ENCODE measurements around the gene RXFP4.

The RXFP4 gene

DNA sequence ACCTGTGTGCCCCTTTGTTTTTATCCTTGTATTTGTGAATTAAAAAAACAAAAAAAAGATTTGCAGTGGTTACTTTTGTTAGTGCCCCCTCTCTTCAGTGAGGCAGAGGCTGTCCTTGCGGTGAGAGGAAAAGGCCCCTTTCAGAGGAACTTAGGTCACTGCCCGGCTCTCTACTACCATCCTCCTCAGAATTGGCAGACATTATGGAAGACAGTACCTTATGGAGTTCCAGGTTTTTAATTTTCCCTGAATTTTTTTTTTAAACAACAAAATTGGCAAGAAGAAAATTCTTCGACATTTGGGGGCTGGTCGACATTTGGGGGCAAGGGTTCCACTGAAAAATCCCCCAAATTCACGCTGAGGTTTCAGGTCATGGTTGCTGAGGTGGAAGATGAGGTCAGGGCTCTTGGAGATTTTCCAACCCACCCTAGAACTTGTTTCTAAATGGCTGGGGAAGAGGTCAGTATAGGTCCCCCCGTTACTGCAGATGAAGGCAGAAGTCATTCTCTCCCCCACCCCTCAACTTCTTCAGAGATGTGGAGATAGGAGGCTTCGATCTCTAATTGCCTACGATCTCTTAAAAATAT, 5.3 kb downstream of the RXFP4 start:
- TF ChIP-seq CTCF (IDR thresholded peaks at IDR 0.05; ENCODE audit: low read depth, low read length), result no peak
- DNase-seq (ENCODE audit: low read depth in 2 of 2), result no peak
- no peak overlapping the region for H3K4me3 ChIP-seq (replicated peaks in 1 of 2; ENCODE audit: low read depth in 2 of 2, low read length in 2 of 2)

- H3K4me3 ChIP-seq (replicated peaks in 1 of 2; ENCODE audit: low read depth in 2 of 2, low read length in 2 of 2), result no peak overlapping the region
- TF ChIP-seq CTCF (IDR thresholded peaks at IDR 0.05; ENCODE audit: low read depth, low read length), result no peak
- DNase-seq (ENCODE audit: low read depth in 2 of 2), result no peak
Measured at GRCh38 chr1:155947292-155947691, 5.9 kb downstream of the RXFP4 start.

- TF ChIP-seq CTCF (IDR thresholded peaks at IDR 0.05; ENCODE audit: low read depth, low read length), result no peak
- DNase-seq (ENCODE audit: low read depth in 2 of 2), result no peak
- no peak overlapping the region for H3K4me3 ChIP-seq (replicated peaks in 1 of 2; ENCODE audit: low read depth in 2 of 2, low read length in 2 of 2)
Measured at GRCh38 chr1:155947741-155948140, 6.3 kb downstream of the RXFP4 start.

DNA sequence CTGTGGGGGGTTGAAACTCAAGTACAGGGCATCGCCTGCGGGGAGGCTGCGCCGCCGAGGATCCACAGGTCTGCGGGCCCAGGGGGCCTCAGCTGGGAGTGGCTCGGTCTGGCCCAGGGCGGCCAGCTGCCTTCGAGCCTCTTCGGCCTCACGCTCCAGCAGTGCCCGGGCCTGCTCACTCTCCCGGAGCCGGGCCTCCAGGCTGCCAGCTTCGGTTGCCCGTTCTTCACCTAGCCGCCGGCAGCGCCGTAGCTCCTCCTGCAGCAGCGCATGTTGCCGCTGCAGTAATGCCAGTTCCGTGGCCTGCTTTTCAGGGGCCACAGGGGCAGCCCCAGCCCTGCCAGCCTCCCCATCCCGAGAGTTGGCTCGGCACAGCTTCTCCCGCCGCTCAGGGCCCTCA, 9.4 kb downstream of the RXFP4 start:
- no peak for TF ChIP-seq CTCF (IDR thresholded peaks at IDR 0.05; ENCODE audit: low read depth, low read length)
- no peak overlapping the region for H3K4me3 ChIP-seq (replicated peaks in 1 of 2; ENCODE audit: low read depth in 2 of 2, low read length in 2 of 2)
- DNase-seq (ENCODE audit: low read depth in 2 of 2), result no peak

GRCh38 chr1:155951753-155952504, 10.5 kb downstream of the RXFP4 start:
- TF ChIP-seq CTCF (IDR thresholded peaks at IDR 0.05; ENCODE audit: low read depth, low read length), result no peak
- no peak overlapping the region for H3K4me3 ChIP-seq (replicated peaks in 1 of 2; ENCODE audit: low read depth in 2 of 2, low read length in 2 of 2)
- no peak for DNase-seq (ENCODE audit: low read depth in 2 of 2)

DNA sequence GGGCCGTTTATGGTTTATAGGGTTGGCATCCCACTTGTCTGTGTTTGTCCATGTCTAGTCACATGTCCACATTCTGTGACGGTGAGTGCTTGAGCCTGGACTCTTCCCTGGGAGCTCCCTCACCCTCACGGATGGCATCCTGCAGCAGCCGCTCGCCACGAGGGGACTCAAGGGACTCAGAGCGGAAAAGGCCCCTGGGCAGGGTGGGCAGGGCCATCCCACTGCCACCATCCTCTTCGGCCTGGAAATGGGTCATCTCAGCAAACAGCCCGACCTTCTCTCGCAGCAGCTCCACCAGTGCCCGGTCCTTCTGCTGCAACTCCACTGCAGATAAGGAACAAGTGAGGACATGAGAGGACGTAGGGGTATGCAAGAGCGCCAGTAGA, 11.1 kb downstream of the RXFP4 start:
- no peak overlapping the region for H3K4me3 ChIP-seq (replicated peaks in 1 of 2; ENCODE audit: low read depth in 2 of 2, low read length in 2 of 2)
- no peak for TF ChIP-seq CTCF (IDR thresholded peaks at IDR 0.05; ENCODE audit: low read depth, low read length)
- DNase-seq (ENCODE audit: low read depth in 2 of 2), result no peak
